Astrocyte (in vitro differentiated cells and primary cell): ENCODE measurements around the gene DUS4L. TPM values are rescaled to one million over a fixed set of nuclear protein-coding genes. Genes with fewer than 3 reads are reported as not detected.
A peak's percentile ranks its signal among the peaks of the same experiment; 100 is the strongest.

Experiments used
- DNase-seq: peaks from one replicate; pipeline ENCODE4 v3.0.0-alpha.2; 2010; ENCODE audit warnings: low read depth
- FAIRE-seq: peaks from 2 replicates; lab custom pipeline; 2011; peaks lifted over from hg19 to GRCh38; lab: Jason Lieb, UNC
- H2AFZ ChIP-seq: 2 replicates; pipeline ENCODE4 v1.6.0; 2012; ENCODE audit warnings: low read depth, low read length, inconsistent platforms
- H3K27ac ChIP-seq: 2 replicates; pipeline ENCODE4 v1.5.1; 2011; ENCODE audit warnings: low read depth, low read length, inconsistent platforms
- H3K27me3 ChIP-seq: 2 replicates; pipeline ENCODE4 v1.6.0; 2011; ENCODE audit warnings: low read length, inconsistent platforms; ENCODE audit not compliant: insufficient read depth
- H3K36me3 ChIP-seq: 2 replicates; pipeline ENCODE4 v1.5.1; 2011; ENCODE audit warnings: low read length, inconsistent platforms; ENCODE audit not compliant: insufficient read depth
- H3K4me1 ChIP-seq: 2 replicates; pipeline ENCODE4 v1.5.1; 2011; ENCODE audit warnings: low read length, inconsistent platforms; ENCODE audit not compliant: insufficient read depth
- H3K4me2 ChIP-seq: 2 replicates; pipeline ENCODE4 v1.6.0; 2012; ENCODE audit warnings: low read length, inconsistent platforms
- H3K4me3 ChIP-seq: 2 replicates; pipeline ENCODE4 v1.5.1; 2011; ENCODE audit warnings: low read depth, mild to moderate bottlenecking, low read length, inconsistent platforms; ENCODE audit not compliant: insufficient read depth
- H3K79me2 ChIP-seq: 2 replicates; pipeline ENCODE4 v1.6.0; 2012; ENCODE audit warnings: mild to moderate bottlenecking, low read length, inconsistent platforms; ENCODE audit not compliant: insufficient read depth
- H3K9ac ChIP-seq: 2 replicates; pipeline ENCODE4 v1.6.0; 2012; ENCODE audit warnings: mild to moderate bottlenecking, low read length, inconsistent platforms
- H3K9me3 ChIP-seq: 2 replicates; pipeline ENCODE4 v1.5.1; 2012; ENCODE audit warnings: low read depth, mild to moderate bottlenecking, low read length, inconsistent platforms; ENCODE audit not compliant: insufficient read depth
- H4K20me1 ChIP-seq: 2 replicates; pipeline ENCODE4 v1.6.0; 2012; ENCODE audit warnings: low read length, inconsistent platforms; ENCODE audit not compliant: insufficient read depth
- H3K27ac Mint-ChIP-seq: one replicate; pipeline ENCODE4 v1.8.0; 2021; ENCODE audit warnings: mild to moderate bottlenecking, mixed read lengths; ENCODE audit not compliant: unreplicated experiment
- H3K27me3 Mint-ChIP-seq: one replicate; pipeline ENCODE4 v1.8.0; 2021; ENCODE audit warnings: low read depth, mixed read lengths; ENCODE audit not compliant: unreplicated experiment
- H3K36me3 Mint-ChIP-seq: one replicate; pipeline ENCODE4 v1.8.0; 2021; ENCODE audit warnings: low read depth, mixed read lengths; ENCODE audit not compliant: unreplicated experiment
- H3K4me1 Mint-ChIP-seq: one replicate; pipeline ENCODE4 v1.8.0; 2021; ENCODE audit warnings: low read depth, mixed read lengths; ENCODE audit not compliant: unreplicated experiment
- H3K4me3 Mint-ChIP-seq: one replicate; pipeline ENCODE4 v1.8.0; 2021; ENCODE audit warnings: mild to moderate bottlenecking, moderate library complexity, mixed read lengths; ENCODE audit not compliant: unreplicated experiment
- H3K9me3 Mint-ChIP-seq: one replicate; pipeline ENCODE4 v1.8.0; 2021; ENCODE audit warnings: mild to moderate bottlenecking, mixed read lengths; ENCODE audit not compliant: unreplicated experiment
- CTCF ChIP-seq: IDR thresholded peaks from 2 replicates; pipeline ENCODE4 v1.5.1; 2011; ENCODE audit warnings: low read depth, mild to moderate bottlenecking, inconsistent platforms, low read length, moderate library complexity; ENCODE audit not compliant: insufficient read depth
- EZH2 ChIP-seq: IDR thresholded peaks from 2 replicates; pipeline ENCODE4 v1.6.1; 2012; ENCODE audit warnings: mild to moderate bottlenecking, low read length, inconsistent platforms; ENCODE audit not compliant: insufficient read depth
- total RNA-seq: library from RNA; stranded (reverse); gene quantifications from 2 replicates; pipeline ENCODE4 v1.2.1, GENCODE V29; 2021

Gene DUS4L
- total RNA-seq, 1 donor from 2014 or later: 6.3 TPM

GRCh38 chr7:107563081-107563774 is 543 bp upstream of the DUS4L start:
- TF ChIP-seq CTCF (no peak), EZH2 (no peak)
- no peak for DNase-seq
- Mint-ChIP-seq H3K36me3 (no peaks in the 10 kb centered on the region), H3K27me3 (no peaks in the 10 kb centered on the region), H3K9me3 (no peaks in the 10 kb centered on the region), H3K27ac (peak overlapping the region; percentile 77), H3K4me3 (peak overlapping the region; percentile 84), H3K4me1 (peaks cover 42% of the 10 kb centered on the region)
- H3K36me3 ChIP-seq: no peaks in the 10 kb centered on the region
- no peak for FAIRE-seq
- peak overlapping the region; percentile 89 for H3K4me2 ChIP-seq
- H2AFZ ChIP-seq: peak overlapping the region; percentile 96
- H3K4me1 ChIP-seq: peaks cover 45% of the 10 kb centered on the region
- H3K9ac ChIP-seq: peak overlapping the region; percentile 98
- H3K9me3 ChIP-seq: no peaks in the 10 kb centered on the region
- H3K27me3 ChIP-seq: no peaks in the 10 kb centered on the region
- H4K20me1 ChIP-seq: peaks cover 5% of the 10 kb centered on the region
- H3K4me3 ChIP-seq: peak overlapping the region; percentile 87
- H3K79me2 ChIP-seq: peaks cover 52% of the 10 kb centered on the region
- peak overlapping the region; percentile 99 for H3K27ac ChIP-seq

GRCh38 chr7:107564553-107565298 is 955 bp downstream of the DUS4L start:
- H3K36me3 Mint-ChIP-seq: no peaks in the 10 kb centered on the region
- peak; percentile 93 for DNase-seq
- H3K79me2 ChIP-seq: peaks cover 42% of the 10 kb centered on the region
- H4K20me1 ChIP-seq: peaks cover 1% of the 10 kb centered on the region
- H3K36me3 ChIP-seq: no peaks in the 10 kb centered on the region
- H3K4me3 ChIP-seq: peak overlapping the region; percentile 87
- no peaks in the 10 kb centered on the region for H3K27me3 Mint-ChIP-seq
- H3K4me3 Mint-ChIP-seq: peak overlapping the region; percentile 84
- H2AFZ ChIP-seq: peak overlapping the region; percentile 96
- peaks cover 40% of the 10 kb centered on the region for H3K4me1 ChIP-seq
- H3K4me2 ChIP-seq: peak overlapping the region; percentile 89
- peak overlapping the region; percentile 99 for H3K27ac ChIP-seq
- H3K4me1 Mint-ChIP-seq: peaks cover 34% of the 10 kb centered on the region
- peak overlapping the region; percentile 43 for H3K27ac Mint-ChIP-seq
- peak; percentile 73 for FAIRE-seq
- TF ChIP-seq CTCF (no peak), EZH2 (no peak)
- no peaks in the 10 kb centered on the region for H3K9me3 Mint-ChIP-seq
- peak overlapping the region; percentile 98 for H3K9ac ChIP-seq
- no peaks in the 10 kb centered on the region for H3K27me3 ChIP-seq
- H3K9me3 ChIP-seq: no peaks in the 10 kb centered on the region
